ENCODE results near the gene SLC16A5.

Gene SLC16A5

GRCh38 chr17:75103601-75104554, 16.1 kb downstream of the SLC16A5 start:
- Histone ChIP-seq H3K9ac (ENCODE audit: low read depth, low read length) (no peak overlapping the region), H3K4me1 (ENCODE audit: insufficient read depth, low read length) (peaks cover 8% of the 10 kb centered on the region; the same call in 1 of the 2 replicates), H3K9me3 (ENCODE audit: control insufficient read depth, insufficient read depth, low read length) (no peaks in the 10 kb centered on the region), H3K36me3 (ENCODE audit: insufficient read depth, low read length) (0 out of 2 replicates have a peak, but pooled peaks cover 11% of the 10 kb centered on the region)

GRCh38 chr17:75105126-75106080, 17.6 kb downstream of the SLC16A5 start:
- H3K36me3 ChIP-seq (ENCODE audit: insufficient read depth, low read length): 0 out of 2 replicates have a peak, but pooled peaks cover 11% of the 10 kb centered on the region
- no peaks in the 10 kb centered on the region for H3K9me3 ChIP-seq (ENCODE audit: control insufficient read depth, insufficient read depth, low read length)
- peaks cover 8% of the 10 kb centered on the region; the same call in 1 of the 2 replicates for H3K4me1 ChIP-seq (ENCODE audit: insufficient read depth, low read length)
- H3K9ac ChIP-seq (ENCODE audit: low read depth, low read length): no peak overlapping the region

- Histone ChIP-seq H3K36me3 (ENCODE audit: insufficient read depth, low read length) (no peaks in the 10 kb centered on the region), H3K9ac (ENCODE audit: low read depth, low read length) (no peak overlapping the region), H3K4me1 (ENCODE audit: insufficient read depth, low read length) (no peaks in the 10 kb centered on the region), H3K9me3 (ENCODE audit: control insufficient read depth, insufficient read depth, low read length) (no peaks in the 10 kb centered on the region)
Measured at GRCh38 chr17:75108193-75108592, 20.4 kb downstream of the SLC16A5 start.

GRCh38 chr17:75109046-75109406, 21.3 kb downstream of the SLC16A5 start:
- Histone ChIP-seq H3K9me3 (ENCODE audit: control insufficient read depth, insufficient read depth, low read length) (no peaks in the 10 kb centered on the region), H3K4me1 (ENCODE audit: insufficient read depth, low read length) (no peaks in the 10 kb centered on the region), H3K9ac (ENCODE audit: low read depth, low read length) (peak overlapping the region; percentile 87), H3K36me3 (ENCODE audit: insufficient read depth, low read length) (no peaks in the 10 kb centered on the region)

GRCh38 chr17:75109407-75110233, 21.9 kb downstream of the SLC16A5 start, which contains the start of gene ARMC7:
Gene ARMC7, plus strand, starts transcription at chr17:75109969. Its CDS starts 320 bp downstream, at chr17:75110289.
- Histone ChIP-seq H3K4me1 (ENCODE audit: insufficient read depth, low read length) (peaks cover 4% of the 10 kb centered on the region; the same call in 1 of the 2 replicates), H3K36me3 (ENCODE audit: insufficient read depth, low read length) (no peaks in the 10 kb centered on the region), H3K9me3 (ENCODE audit: control insufficient read depth, insufficient read depth, low read length) (no peaks in the 10 kb centered on the region), H3K9ac (ENCODE audit: low read depth, low read length) (peak within 1 kb of the TSS; percentile 87)

GRCh38 chr17:75110234-75110937, 22.6 kb downstream of the SLC16A5 start:
- Histone ChIP-seq H3K36me3 (ENCODE audit: insufficient read depth, low read length) (no peaks in the 10 kb centered on the region; the same call in 1 of the 2 replicates), H3K9me3 (ENCODE audit: control insufficient read depth, insufficient read depth, low read length) (no peaks in the 10 kb centered on the region), H3K4me1 (ENCODE audit: insufficient read depth, low read length) (peaks cover 4% of the 10 kb centered on the region; the same call in 1 of the 2 replicates), H3K9ac (ENCODE audit: low read depth, low read length) (peak overlapping the region; percentile 87)

- Histone ChIP-seq H3K9ac (ENCODE audit: low read depth, low read length) (no peak overlapping the region), H3K4me1 (ENCODE audit: insufficient read depth, low read length) (peaks cover 4% of the 10 kb centered on the region; the same call in 1 of the 2 replicates), H3K9me3 (ENCODE audit: control insufficient read depth, insufficient read depth, low read length) (no peaks in the 10 kb centered on the region), H3K36me3 (ENCODE audit: insufficient read depth, low read length) (no peaks in the 10 kb centered on the region; the same call in 1 of the 2 replicates)
Measured at GRCh38 chr17:75111777-75112335, 24.1 kb downstream of the SLC16A5 start.

GRCh38 chr17:75113798-75114551, 26.2 kb downstream of the SLC16A5 start:
- H3K36me3 ChIP-seq (ENCODE audit: insufficient read depth, low read length): no peaks in the 10 kb centered on the region; the same call in 1 of the 2 replicates

GRCh38 chr17:75114552-75115314, 27.0 kb downstream of the SLC16A5 start:
- Histone ChIP-seq H3K4me1 (ENCODE audit: insufficient read depth, low read length) (peaks cover 4% of the 10 kb centered on the region; the same call in 1 of the 2 replicates), H3K36me3 (ENCODE audit: insufficient read depth, low read length) (no peaks in the 10 kb centered on the region; the same call in 1 of the 2 replicates), H3K9me3 (ENCODE audit: control insufficient read depth, insufficient read depth, low read length) (no peaks in the 10 kb centered on the region), H3K9ac (ENCODE audit: low read depth, low read length) (peak overlapping the region; percentile 7; the same call in 1 of the 2 replicates)

More at GRCh38 chr17:75113798-75114551, 26.2 kb downstream of the SLC16A5 start:
- peak overlapping the region; percentile 7; the same call in 1 of the 2 replicates for H3K9ac ChIP-seq (ENCODE audit: low read depth, low read length)
- no peaks in the 10 kb centered on the region for H3K9me3 ChIP-seq (ENCODE audit: control insufficient read depth, insufficient read depth, low read length)
- peaks cover 4% of the 10 kb centered on the region; the same call in 1 of the 2 replicates for H3K4me1 ChIP-seq (ENCODE audit: insufficient read depth, low read length)

GRCh38 chr17:75115555-75115954, 27.8 kb downstream of the SLC16A5 start:
- Histone ChIP-seq H3K9ac (ENCODE audit: low read depth, low read length) (no peak overlapping the region), H3K9me3 (ENCODE audit: control insufficient read depth, insufficient read depth, low read length) (no peaks in the 10 kb centered on the region), H3K36me3 (ENCODE audit: insufficient read depth, low read length) (no peaks in the 10 kb centered on the region; the same call in 1 of the 2 replicates), H3K4me1 (ENCODE audit: insufficient read depth, low read length) (peaks cover 4% of the 10 kb centered on the region; the same call in 1 of the 2 replicates)

- no peak overlapping the region for H3K9ac ChIP-seq (ENCODE audit: low read depth, low read length)
- peaks cover 4% of the 10 kb centered on the region; the same call in 1 of the 2 replicates for H3K4me1 ChIP-seq (ENCODE audit: insufficient read depth, low read length)
- H3K9me3 ChIP-seq (ENCODE audit: control insufficient read depth, insufficient read depth, low read length): no peaks in the 10 kb centered on the region
- H3K36me3 ChIP-seq (ENCODE audit: insufficient read depth, low read length): no peaks in the 10 kb centered on the region; the same call in 1 of the 2 replicates
Measured at GRCh38 chr17:75116737-75117136, 29.0 kb downstream of the SLC16A5 start.

Data from ES-I3 (cell line).